Cardiac atrium fibroblast (primary cell): ENCODE results near the gene GALNT17. TPM values are rescaled to one million over a fixed set of nuclear protein-coding genes. Genes with fewer than 3 reads are reported as not detected.

Experiments
- total RNA-seq: library from RNA; depleted of rRNA; stranded (reverse); fragments of >200 nt; gene quantifications from 2 replicates; pipeline ENCODE4 v1.2.3, GENCODE V29; 2015

GALNT17 gene
- 0.65 TPM in 1 of 2 replicates, not detected in the other for total RNA-seq

GRCh38 chr7:71132127-71132376, at the start of gene GALNT17:
TSS of gene GALNT17 (plus strand) at chr7:71132144.

